Measurements from ENCODE around the gene PPP2R3B. TPM values are rescaled to one million over a fixed set of nuclear protein-coding genes. Genes with fewer than 3 reads are reported as not detected.

Gene PPP2R3B
- total RNA-seq, 1 donor, result 9.1 TPM

GRCh38 chrX:290476-291166, 96.1 kb downstream of the PPP2R3B start:
- H3K4me3 ChIP-seq (ENCODE audit: low read depth, low read length), result no peak overlapping the region
- no peak for DNase-seq (ENCODE audit: low read depth)
- no peak for TF ChIP-seq CTCF (IDR thresholded peaks at IDR 0.05; ENCODE audit: insufficient read depth, low read depth, low read length)

GRCh38 chrX:288561-288991, 98.1 kb downstream of the PPP2R3B start:
- no peak for TF ChIP-seq CTCF (IDR thresholded peaks at IDR 0.05; ENCODE audit: insufficient read depth, low read depth, low read length)
- DNase-seq (ENCODE audit: low read depth), result no peak
- no peak overlapping the region for H3K4me3 ChIP-seq (ENCODE audit: low read depth, low read length)

- no peak for DNase-seq (ENCODE audit: low read depth)
- TF ChIP-seq CTCF (IDR thresholded peaks at IDR 0.05; ENCODE audit: insufficient read depth, low read depth, low read length), result no peak
- H3K4me3 ChIP-seq (ENCODE audit: low read depth, low read length), result no peak overlapping the region
Observed at GRCh38 chrX:287670-288069, 99.0 kb downstream of the PPP2R3B start.

- no peak for TF ChIP-seq CTCF (IDR thresholded peaks at IDR 0.05; ENCODE audit: insufficient read depth, low read depth, low read length)
- no peak overlapping the region for H3K4me3 ChIP-seq (ENCODE audit: low read depth, low read length)
- DNase-seq (ENCODE audit: low read depth), result no peak
Observed at GRCh38 chrX:285076-285677, 101.5 kb downstream of the PPP2R3B start.

Small RNA genes lying within 50 kb of the gene (small RNA-seq; reads per million reads assigned to genes)
- gene RF00017, result not detected

Other genes starting within 250 kb of the PPP2R3B start
- 8.2 and 13.2 TPM in 2 replicates for gene PLCXD1, start 105.5 kb downstream of the PPP2R3B start, total RNA-seq
- 25.5 and 39.6 TPM in 2 replicates for gene GTPBP6, start 68.1 kb downstream of the PPP2R3B start, total RNA-seq
- not detected in 2 replicates for gene SHOX, start 243.9 kb upstream of the PPP2R3B start, total RNA-seq

Measured in fibroblast of villous mesenchyme (primary cell).